ENCODE measurements around the gene SELENOI. TPM values are rescaled to one million over a fixed set of nuclear protein-coding genes. Genes with fewer than 3 reads are reported as not detected.

SELENOI gene
- total RNA-seq, 4 donors from 2014 or later = 9.4 to 14.5 (median 11.0) TPM

DNA sequence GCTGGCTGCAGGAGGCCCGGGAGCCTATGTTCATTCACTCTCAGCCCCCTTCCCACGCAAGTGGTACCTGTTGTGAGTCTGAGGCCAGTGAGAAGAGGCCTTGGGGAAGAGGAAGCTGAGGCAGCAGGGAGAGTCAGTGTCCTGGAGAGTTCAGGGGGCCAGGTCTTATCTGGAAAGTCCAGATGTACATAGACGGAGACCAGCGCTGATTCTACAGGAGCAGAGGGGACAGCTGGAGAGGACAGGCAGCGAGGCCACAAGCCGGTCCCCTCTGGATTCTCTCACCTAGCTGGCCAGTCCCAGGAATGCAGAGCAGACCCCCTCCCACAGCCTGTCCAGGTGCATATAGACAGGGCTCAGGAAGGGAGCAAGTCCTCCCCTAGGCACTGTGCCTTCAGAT, 29.1 kb upstream of the SELENOI start:
- TF ChIP-seq, protein P1, sequence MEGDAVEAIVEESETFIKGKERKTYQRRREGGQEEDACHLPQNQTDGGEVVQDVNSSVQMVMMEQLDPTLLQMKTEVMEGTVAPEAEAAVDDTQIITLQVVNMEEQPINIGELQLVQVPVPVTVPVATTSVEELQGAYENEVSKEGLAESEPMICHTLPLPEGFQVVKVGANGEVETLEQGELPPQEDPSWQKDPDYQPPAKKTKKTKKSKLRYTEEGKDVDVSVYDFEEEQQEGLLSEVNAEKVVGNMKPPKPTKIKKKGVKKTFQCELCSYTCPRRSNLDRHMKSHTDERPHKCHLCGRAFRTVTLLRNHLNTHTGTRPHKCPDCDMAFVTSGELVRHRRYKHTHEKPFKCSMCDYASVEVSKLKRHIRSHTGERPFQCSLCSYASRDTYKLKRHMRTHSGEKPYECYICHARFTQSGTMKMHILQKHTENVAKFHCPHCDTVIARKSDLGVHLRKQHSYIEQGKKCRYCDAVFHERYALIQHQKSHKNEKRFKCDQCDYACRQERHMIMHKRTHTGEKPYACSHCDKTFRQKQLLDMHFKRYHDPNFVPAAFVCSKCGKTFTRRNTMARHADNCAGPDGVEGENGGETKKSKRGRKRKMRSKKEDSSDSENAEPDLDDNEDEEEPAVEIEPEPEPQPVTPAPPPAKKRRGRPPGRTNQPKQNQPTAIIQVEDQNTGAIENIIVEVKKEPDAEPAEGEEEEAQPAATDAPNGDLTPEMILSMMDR (IDR thresholded peaks at IDR 0.05; ENCODE audit: low read depth) = no peak

DNA sequence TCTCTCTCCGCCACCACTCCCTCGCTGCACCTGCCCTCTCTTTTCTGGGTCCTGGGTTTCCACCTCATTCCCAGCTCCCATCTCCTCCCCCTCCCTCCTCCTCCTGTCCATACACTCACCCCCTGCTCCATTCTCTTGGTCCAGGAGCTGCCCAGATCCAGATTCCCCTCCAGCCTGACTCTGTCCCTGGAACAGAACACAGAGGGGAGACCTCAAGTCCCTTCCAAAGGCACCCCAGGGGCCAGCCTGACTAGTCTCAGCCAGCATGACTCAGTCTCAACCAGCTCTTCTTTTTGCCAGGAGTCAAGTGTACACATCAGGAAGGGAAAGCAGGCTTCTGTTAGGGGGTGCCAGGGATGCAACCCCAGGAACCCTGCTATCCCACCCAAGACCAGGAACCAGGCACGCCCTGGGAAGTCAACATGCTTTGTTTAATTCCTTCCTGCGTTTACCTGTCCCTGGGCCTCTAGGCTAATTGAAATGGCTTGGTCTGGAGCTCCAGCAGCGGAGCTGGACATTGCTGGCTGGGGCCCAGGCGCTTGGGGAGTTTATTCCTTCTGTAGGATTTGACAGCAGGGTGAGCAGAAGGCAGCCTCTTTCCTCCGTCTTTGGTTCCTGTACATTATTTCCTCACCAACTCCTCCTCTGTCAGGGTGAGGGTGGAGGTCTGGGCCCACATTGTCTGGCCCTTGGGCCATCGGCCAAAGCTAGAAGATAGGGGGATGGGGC, 28.4 kb upstream of the SELENOI start:
- TF ChIP-seq, protein P1 (IDR thresholded peaks at IDR 0.05; ENCODE audit: low read depth) = no peak

DNA sequence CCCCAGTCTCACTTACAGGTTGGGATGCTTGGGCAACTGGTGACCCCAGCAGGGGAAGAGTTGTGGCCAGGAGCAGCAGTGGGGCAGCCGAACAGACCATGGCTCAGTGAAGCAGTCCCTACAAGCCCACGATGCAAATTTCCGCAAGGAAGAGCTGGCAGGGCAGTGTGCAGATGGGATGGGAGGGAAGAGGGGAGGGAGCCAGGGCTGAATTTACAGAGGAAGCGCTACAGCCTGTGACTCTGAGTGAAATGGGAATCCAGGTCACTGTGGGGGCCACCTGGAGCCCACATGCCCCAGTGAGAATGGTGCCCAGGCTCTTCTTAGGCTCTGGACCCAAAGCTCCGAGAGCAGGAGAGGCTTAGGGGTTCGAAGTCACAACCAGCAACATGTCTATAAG, 27.0 kb upstream of the SELENOI start:
- TF ChIP-seq, protein P1 (IDR thresholded peaks at IDR 0.05; ENCODE audit: low read depth) = no peak

DNA sequence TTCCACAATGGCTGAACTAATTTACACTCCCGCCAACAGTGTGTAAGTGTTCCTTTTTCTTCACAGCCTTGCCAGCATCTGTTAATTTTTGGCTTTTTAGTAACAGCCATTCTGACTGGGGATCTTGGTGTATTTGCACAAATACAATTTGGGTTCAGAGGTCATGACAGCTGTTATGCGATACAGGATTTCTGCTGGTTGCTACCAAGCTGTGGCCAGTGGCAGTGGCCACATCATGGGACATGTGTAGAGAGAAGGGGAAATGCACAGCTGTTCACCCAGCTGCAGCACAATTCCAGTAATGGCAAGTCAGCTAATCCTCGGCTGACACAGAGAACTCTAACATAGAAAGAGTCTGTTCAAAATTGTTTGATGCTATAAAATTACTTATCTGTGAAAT, 21.0 kb upstream of the SELENOI start:
- TF ChIP-seq, protein P1 (IDR thresholded peaks at IDR 0.05; ENCODE audit: low read depth) = no peak

DNA sequence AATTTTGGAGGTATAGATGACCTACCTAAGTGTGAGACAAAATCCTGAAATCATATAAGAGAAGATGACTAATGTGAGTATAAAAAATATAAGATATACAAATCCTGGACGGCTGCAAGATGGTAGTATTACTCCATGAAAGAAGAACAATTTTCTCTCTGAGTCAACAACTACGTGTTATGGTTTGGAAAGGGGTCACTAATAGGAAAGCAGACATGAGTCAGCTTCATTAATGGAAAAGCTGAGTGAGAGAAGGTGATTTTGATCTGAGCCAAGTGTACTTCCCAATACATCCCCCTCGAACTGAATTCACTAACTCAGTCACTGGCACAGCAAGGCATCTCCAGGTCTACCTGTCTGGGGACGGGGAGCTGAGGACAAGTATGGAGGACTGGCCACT, 20.1 kb upstream of the SELENOI start:
- TF ChIP-seq, protein P1 (IDR thresholded peaks at IDR 0.05; ENCODE audit: low read depth) = no peak

DNA sequence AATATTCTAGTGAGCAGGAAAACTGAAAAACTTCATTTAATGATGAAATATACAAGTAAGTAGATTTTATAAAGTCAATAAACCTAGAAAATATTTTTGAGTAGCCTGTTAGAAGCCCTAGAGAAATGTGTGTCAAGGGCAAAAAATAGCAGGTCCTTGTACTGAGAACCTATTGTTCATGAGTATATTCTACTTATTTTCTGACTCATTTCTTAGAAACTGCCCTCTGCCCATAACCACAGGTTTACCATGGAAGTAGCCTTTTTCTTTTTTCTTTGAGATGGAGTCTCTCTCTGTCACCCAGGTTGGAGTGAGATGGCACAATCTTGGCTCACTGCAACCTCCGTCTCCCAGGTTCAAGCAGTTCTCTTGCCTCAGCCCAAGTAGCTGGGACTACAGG, 19.4 kb upstream of the SELENOI start:
- TF ChIP-seq, protein P1 (IDR thresholded peaks at IDR 0.05; ENCODE audit: low read depth) = no peak

DNA sequence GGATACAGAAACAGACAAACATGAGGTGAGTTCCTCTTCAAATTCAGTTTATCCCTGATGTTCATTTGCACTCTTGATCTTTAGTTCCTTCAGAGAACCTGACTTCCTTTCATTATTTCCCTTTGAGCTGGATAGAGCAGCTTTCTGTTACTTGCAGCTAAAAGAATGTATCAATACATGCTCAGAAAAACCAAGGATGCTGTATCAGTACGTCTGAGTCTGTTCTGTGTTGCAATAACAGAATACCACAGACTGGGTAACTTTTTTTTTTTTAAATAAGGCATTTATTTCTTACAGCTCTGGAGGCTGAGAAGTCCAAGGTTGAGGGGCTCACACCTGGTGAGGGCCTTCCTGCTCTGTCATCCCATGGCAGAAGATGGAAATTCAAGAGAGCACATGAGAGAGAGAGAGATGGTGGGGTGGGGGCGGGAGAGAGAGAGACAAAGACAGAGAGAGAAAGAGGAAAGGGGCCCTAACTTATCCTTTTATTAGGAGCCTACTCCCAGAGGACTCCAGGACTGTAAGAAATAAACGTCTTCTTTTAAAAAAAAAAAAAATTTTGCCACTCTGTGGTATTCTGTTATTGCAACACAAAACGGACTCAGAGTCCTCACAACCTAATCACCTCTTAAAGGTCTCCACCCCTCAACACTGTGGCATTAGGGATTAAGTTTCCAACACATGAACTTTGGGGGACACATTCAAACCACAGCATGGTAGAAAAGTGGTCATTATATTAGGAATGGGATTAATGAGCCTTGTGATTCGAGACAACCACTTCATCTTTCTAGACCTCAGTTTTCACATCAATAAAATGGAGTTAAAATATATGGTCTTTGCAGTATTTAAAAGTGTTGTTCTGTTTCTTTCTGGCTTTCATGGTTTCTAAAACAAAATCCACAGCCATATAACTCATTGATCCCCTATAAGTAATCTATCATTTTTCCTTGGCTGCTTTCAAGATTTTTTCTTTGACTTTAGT, 18.4 kb upstream of the SELENOI start:
- TF ChIP-seq, protein P1 (IDR thresholded peaks at IDR 0.05; ENCODE audit: low read depth) = no peak
